Measurements from ENCODE around the gene COL5A2.

The COL5A2 gene

DNA sequence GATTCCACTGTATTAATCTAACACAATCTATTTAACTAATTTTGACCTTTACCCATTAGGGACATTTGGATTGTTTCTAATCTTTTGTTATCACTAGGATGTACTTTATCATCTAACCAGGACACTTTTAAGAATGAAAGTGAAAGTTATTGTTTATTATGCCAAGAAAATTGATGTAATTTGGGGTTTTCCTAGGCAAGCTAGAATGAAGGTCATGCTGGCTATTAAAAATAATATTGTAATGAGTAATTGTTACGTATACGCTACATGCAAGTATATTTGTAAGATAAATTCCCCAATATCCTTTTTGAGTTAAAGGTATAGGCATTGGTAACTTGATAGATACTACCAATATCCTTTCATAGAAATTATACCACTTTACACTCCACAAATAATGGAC lies 74.6 kb downstream of the COL5A2 start:
- Histone ChIP-seq H3K4me3 (ENCODE audit: low read depth, low read length) (no peak overlapping the region), H3K9me3 (no peaks in the 10 kb centered on the region), H3K36me3 (no peaks in the 10 kb centered on the region), H3K27me3 (no peaks in the 10 kb centered on the region), H3K4me1 (no peaks in the 10 kb centered on the region)
- TF ChIP-seq, protein P1, sequence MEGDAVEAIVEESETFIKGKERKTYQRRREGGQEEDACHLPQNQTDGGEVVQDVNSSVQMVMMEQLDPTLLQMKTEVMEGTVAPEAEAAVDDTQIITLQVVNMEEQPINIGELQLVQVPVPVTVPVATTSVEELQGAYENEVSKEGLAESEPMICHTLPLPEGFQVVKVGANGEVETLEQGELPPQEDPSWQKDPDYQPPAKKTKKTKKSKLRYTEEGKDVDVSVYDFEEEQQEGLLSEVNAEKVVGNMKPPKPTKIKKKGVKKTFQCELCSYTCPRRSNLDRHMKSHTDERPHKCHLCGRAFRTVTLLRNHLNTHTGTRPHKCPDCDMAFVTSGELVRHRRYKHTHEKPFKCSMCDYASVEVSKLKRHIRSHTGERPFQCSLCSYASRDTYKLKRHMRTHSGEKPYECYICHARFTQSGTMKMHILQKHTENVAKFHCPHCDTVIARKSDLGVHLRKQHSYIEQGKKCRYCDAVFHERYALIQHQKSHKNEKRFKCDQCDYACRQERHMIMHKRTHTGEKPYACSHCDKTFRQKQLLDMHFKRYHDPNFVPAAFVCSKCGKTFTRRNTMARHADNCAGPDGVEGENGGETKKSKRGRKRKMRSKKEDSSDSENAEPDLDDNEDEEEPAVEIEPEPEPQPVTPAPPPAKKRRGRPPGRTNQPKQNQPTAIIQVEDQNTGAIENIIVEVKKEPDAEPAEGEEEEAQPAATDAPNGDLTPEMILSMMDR (IDR thresholded peaks at IDR 0.05; ENCODE audit: low read depth, low read length) = no peak
- DNase-seq = no peak

DNA sequence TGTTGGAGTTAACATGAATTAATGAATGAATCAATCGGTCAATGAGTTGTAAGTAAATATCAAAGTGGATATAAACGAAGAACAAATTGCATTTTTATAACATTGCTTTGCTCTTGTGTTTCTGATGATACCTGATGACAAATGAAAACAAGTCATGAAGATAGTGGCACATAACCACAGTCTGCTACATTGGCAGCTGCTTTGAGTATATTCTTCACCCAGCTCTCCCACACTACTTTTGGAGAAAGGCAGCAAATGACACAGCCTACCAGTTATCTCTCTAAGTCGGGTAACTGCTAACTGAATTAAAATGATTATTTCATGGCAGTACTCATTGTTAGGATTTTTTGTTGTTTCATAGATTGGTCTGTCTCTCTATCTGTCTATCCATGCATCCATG lies 76.8 kb downstream of the COL5A2 start:
- no peak for DNase-seq
- H3K27me3 ChIP-seq = no peaks in the 10 kb centered on the region
- TF ChIP-seq, protein P1 (IDR thresholded peaks at IDR 0.05; ENCODE audit: low read depth, low read length) = no peak

DNA sequence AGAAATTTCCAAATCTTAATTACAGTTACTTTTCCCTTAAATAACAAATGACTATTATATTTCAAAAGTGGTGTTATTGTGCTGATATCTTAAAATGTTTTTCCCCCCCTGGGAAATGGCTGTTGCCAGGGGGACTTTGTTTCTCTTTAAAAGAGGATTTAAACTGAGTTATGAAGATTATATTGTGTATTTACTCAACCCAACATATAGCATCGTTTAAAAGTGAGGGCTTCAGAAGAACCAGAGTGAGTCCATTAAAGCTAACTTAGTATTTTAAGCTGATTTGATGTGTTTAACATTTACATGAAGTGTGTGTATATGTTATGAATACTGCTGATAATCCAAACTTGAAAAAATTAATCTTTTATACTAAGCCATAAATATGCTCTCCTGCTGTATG lies 81.6 kb downstream of the COL5A2 start:
- no peak for DNase-seq
- TF ChIP-seq, protein P1 (IDR thresholded peaks at IDR 0.05; ENCODE audit: low read depth, low read length) = no peak
- no peaks in the 10 kb centered on the region for H3K27me3 ChIP-seq

More for the DNA sequence above, 76.8 kb downstream of the COL5A2 start:
- Histone ChIP-seq H3K36me3 (no peaks in the 10 kb centered on the region), H3K4me3 (ENCODE audit: low read depth, low read length) (no peak overlapping the region), H3K4me1 (no peaks in the 10 kb centered on the region), H3K9me3 (no peaks in the 10 kb centered on the region)

DNA sequence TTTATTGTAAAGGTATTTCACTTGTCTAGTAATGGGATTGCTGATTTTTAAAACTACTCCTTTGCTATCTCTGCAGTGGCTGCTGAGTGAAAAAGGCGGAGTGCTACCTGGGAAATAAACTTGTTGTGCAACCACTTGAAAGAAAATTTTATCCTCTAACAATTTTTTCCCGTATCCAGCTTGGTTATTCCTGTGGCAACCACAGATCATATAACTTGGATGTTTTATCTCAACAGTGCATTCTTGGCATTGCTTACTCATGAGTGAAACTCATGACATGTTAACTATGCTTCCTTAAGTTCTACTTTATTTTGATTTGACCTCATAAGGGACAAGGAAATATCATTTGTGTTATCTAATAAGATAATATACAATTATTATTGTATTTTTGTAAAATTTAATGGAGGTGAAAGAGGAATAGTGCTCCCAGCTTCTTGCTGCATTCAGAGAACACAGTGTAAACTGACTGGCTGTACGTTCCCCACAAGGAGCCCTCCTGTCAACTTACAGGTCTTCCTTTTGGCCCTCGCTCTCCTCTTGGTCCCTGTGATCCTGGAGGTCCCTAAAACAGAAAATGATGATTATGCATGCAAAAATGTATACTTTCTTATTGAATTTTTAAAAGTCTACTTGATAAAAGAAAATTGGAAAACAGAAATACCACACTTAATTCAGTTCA lies 82.7 kb downstream of the COL5A2 start:
- no peaks in the 10 kb centered on the region for H3K9me3 ChIP-seq
- no peaks in the 10 kb centered on the region for H3K27me3 ChIP-seq
- H3K36me3 ChIP-seq = no peaks in the 10 kb centered on the region
- H3K4me3 ChIP-seq (ENCODE audit: low read depth, low read length) = no peak overlapping the region
- no peaks in the 10 kb centered on the region for H3K4me1 ChIP-seq
- TF ChIP-seq, protein P1 (IDR thresholded peaks at IDR 0.05; ENCODE audit: low read depth, low read length) = no peak
- DNase-seq = no peak

More for the DNA sequence above, 81.6 kb downstream of the COL5A2 start:
- Histone ChIP-seq H3K36me3 (no peaks in the 10 kb centered on the region), H3K4me3 (ENCODE audit: low read depth, low read length) (no peak overlapping the region), H3K4me1 (no peaks in the 10 kb centered on the region), H3K9me3 (no peaks in the 10 kb centered on the region)

DNA sequence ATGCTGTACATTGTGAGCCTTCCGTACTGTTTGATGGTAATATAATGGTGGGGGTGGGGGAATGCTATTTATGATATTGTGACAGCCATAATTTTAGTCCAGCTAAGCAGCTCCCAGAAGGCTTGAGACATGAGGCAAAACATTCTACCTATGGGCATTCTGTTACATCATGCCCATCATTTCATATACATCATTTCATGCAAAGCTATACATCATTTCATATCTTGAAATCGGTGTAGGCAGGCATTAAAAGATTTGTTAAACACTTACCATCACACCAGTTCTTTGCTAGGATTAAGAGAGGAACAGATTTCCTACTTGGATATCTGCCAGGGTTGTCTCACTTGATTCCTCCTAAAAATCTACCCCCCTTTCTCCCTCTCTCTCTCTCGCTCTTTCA lies 84.5 kb downstream of the COL5A2 start:
- no peak for DNase-seq
- no peaks in the 10 kb centered on the region for H3K27me3 ChIP-seq
- TF ChIP-seq, protein P1 (IDR thresholded peaks at IDR 0.05; ENCODE audit: low read depth, low read length) = no peak
- H3K9me3 ChIP-seq = no peaks in the 10 kb centered on the region
- no peaks in the 10 kb centered on the region for H3K4me1 ChIP-seq
- H3K4me3 ChIP-seq (ENCODE audit: low read depth, low read length) = no peak overlapping the region
- H3K36me3 ChIP-seq = no peaks in the 10 kb centered on the region

DNA sequence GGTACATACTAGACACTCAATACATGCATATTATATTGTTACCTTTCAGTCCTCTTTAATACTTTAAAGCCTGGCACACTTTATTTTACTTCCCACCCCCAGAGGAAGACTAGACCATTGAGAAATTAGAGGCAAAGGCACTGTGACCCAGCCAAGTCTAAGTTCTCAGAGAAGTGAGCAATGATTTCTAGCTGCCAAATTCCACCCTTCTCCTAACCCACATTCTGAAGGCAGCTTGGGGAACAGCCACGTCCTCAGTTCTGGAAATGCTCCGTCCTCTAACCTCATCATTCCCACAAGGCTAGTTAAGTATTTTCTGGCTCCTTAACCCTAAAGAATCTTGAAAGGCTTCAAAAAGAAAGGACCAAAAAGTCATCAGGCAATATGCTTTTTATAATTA lies 86.6 kb downstream of the COL5A2 start:
- no peak overlapping the region for H3K4me3 ChIP-seq (ENCODE audit: low read depth, low read length)
- TF ChIP-seq, protein P1 (IDR thresholded peaks at IDR 0.05; ENCODE audit: low read depth, low read length) = no peak
- no peaks in the 10 kb centered on the region for H3K27me3 ChIP-seq
- no peaks in the 10 kb centered on the region for H3K4me1 ChIP-seq
- H3K9me3 ChIP-seq = no peaks in the 10 kb centered on the region
- DNase-seq = no peak
- H3K36me3 ChIP-seq = no peaks in the 10 kb centered on the region

All from BE2C (cell line).